HEK293 (cell line): ENCODE results near the gene RPS19BP1.

Source experiments
- CTCF ChIA-PET: fragments of 350-600 bp; formaldehyde crosslinking; extraction: SDS; loops from one replicate; lab custom pipeline; 2021; ENCODE audit warnings: antibody characterized with exemption; lab: Yijun Ruan, JAX
- POLR2A ChIA-PET: fragments of 300-600 bp; formaldehyde crosslinking; extraction: SDS; loops from one replicate; lab custom pipeline; 2020; ENCODE audit warnings: antibody characterized with exemption, inconsistent platforms; lab: Yijun Ruan, JAX
- H3K27ac ChIP-seq: fragments of 200-500 bp; sonication (Bioruptor generic); 2 replicates; pipeline ENCODE4 v1.5.1; 2014; ENCODE audit warnings: low read depth, low read length, control low read depth, inconsistent platforms; ENCODE audit errors: extremely low read depth
- H3K36me3 ChIP-seq, 2 experiments: fragments of 200-500 bp in 1 of 2; sonication (Bioruptor generic) in 1 of 2; 1 replicate in 1 of 2; 2 replicates in 1 of 2; pipeline ENCODE4 v1.5.1; 2014 to 2017; ENCODE audit warnings: inconsistent platforms in 2 of 2, low read length in 2 of 2; ENCODE audit not compliant: control insufficient read depth in 2 of 2, insufficient read depth in 1 of 2
- H3K4me1 ChIP-seq: fragments of 200-500 bp; sonication (Bioruptor generic); 2 replicates; pipeline ENCODE4 v1.5.1; 2014; ENCODE audit warnings: mild to moderate bottlenecking, low read length, inconsistent platforms; ENCODE audit not compliant: control insufficient read depth, insufficient read depth
- H3K4me3 ChIP-seq: 2 replicates; pipeline ENCODE4 v1.5.1; 2011; ENCODE audit warnings: low read depth, mild to moderate bottlenecking, control low read depth, low read length, moderate library complexity
- H3K9me3 ChIP-seq: fragments of 200-500 bp; sonication (Bioruptor generic); 2 replicates; pipeline ENCODE4 v1.5.1; 2014; ENCODE audit warnings: low read depth, low read length, inconsistent platforms; ENCODE audit not compliant: control insufficient read depth, insufficient read depth
- CTCF ChIP-seq: fragments of 450-650 bp; formaldehyde crosslinking; IDR thresholded peaks from 2 replicates; pipeline ENCODE4 v1.5.1; 2016; ENCODE audit warnings: missing biosample characterization, missing genetic modification characterization
- GLIS1 ChIP-seq: fragments of 450-650 bp; formaldehyde crosslinking; IDR thresholded peaks from 2 replicates; pipeline ENCODE4 v1.5.1; 2016; ENCODE audit warnings: missing biosample characterization, missing genetic modification characterization
- GLIS2 ChIP-seq: fragments of 450-650 bp; formaldehyde crosslinking; IDR thresholded peaks from 2 replicates; pipeline ENCODE4 v1.5.1; 2016; ENCODE audit warnings: missing biosample characterization, missing genetic modification characterization
- IKZF3 ChIP-seq: fragments of 450-650 bp; IDR thresholded peaks from 2 replicates; pipeline ENCODE4 v1.5.0; 2018; ENCODE audit warnings: missing biosample characterization, mild to moderate bottlenecking, missing genetic modification characterization, moderate library complexity
- ZBTB17 ChIP-seq: fragments of 450-650 bp; formaldehyde crosslinking; IDR thresholded peaks from 2 replicates; pipeline ENCODE4 v1.5.1; 2016; ENCODE audit warnings: missing biosample characterization, missing genetic modification characterization
- ZFP3 ChIP-seq: fragments of 450-650 bp; formaldehyde crosslinking; IDR thresholded peaks from 2 replicates; pipeline ENCODE4 v1.5.1; 2016; ENCODE audit warnings: low read depth, missing biosample characterization, missing genetic modification characterization
- ZIC2 ChIP-seq: fragments of 450-650 bp; formaldehyde crosslinking; IDR thresholded peaks from 2 replicates; pipeline ENCODE4 v1.5.1; 2016; ENCODE audit warnings: missing biosample characterization, missing genetic modification characterization
- ZNF292 ChIP-seq: fragments of 450-650 bp; formaldehyde crosslinking; IDR thresholded peaks from 2 replicates; pipeline ENCODE4 v1.5.1; 2016; ENCODE audit warnings: low read depth, missing biosample characterization, missing genetic modification characterization, borderline replicate concordance
- ZNF335 ChIP-seq: fragments of 450-650 bp; formaldehyde crosslinking; conservative IDR thresholded peaks from 2 replicates; pipeline ENCODE4 v1.5.1; 2016; ENCODE audit warnings: missing biosample characterization, missing genetic modification characterization
- ZNF341 ChIP-seq: fragments of 450-650 bp; formaldehyde crosslinking; IDR thresholded peaks from 2 replicates; pipeline ENCODE4; 2016; ENCODE audit warnings: low read depth, missing biosample characterization, missing genetic modification characterization
- ZNF354C ChIP-seq: fragments of 450-650 bp; formaldehyde crosslinking; IDR thresholded peaks from 2 replicates; pipeline ENCODE4 v1.5.1; 2016; ENCODE audit warnings: missing biosample characterization, missing genetic modification characterization, low read depth, borderline replicate concordance
- ZNF571 ChIP-seq: fragments of 450-650 bp; formaldehyde crosslinking; IDR thresholded peaks from 2 replicates; pipeline ENCODE4 v1.5.0; 2017; ENCODE audit warnings: missing biosample characterization, missing genetic modification characterization
- ZNF580 ChIP-seq: fragments of 450-650 bp; formaldehyde crosslinking; IDR thresholded peaks from 2 replicates; pipeline ENCODE4 v1.5.1; 2016; ENCODE audit warnings: missing biosample characterization, missing genetic modification characterization
- ZNF600 ChIP-seq: fragments of 450-650 bp; formaldehyde crosslinking; IDR thresholded peaks from 2 replicates; pipeline ENCODE4 v1.5.1; 2016; ENCODE audit warnings: missing biosample characterization, missing genetic modification characterization
- ZNF629 ChIP-seq: fragments of 450-650 bp; formaldehyde crosslinking; IDR thresholded peaks from 2 replicates; pipeline ENCODE4 v1.5.1; 2017; ENCODE audit warnings: missing biosample characterization, missing genetic modification characterization
- ZNF677 ChIP-seq: fragments of 450-650 bp; IDR thresholded peaks from 2 replicates; pipeline ENCODE4 v1.5.0; 2018; ENCODE audit warnings: missing biosample characterization, mild to moderate bottlenecking, missing genetic modification characterization, moderate library complexity
- ZNF701 ChIP-seq: fragments of 450-650 bp; formaldehyde crosslinking; IDR thresholded peaks from 2 replicates; pipeline ENCODE4 v1.5.1; 2016; ENCODE audit warnings: missing biosample characterization, missing genetic modification characterization
- ZNF707 ChIP-seq: fragments of 450-650 bp; formaldehyde crosslinking; IDR thresholded peaks from 2 replicates; pipeline ENCODE4 v1.5.1; 2016; ENCODE audit warnings: missing biosample characterization, missing genetic modification characterization
- TF ChIP-seq, protein P1 (sequence below): fragments of 450-650 bp; formaldehyde crosslinking; IDR thresholded peaks from 2 replicates; pipeline ENCODE4 v1.5.1; 2017; ENCODE audit warnings: missing biosample characterization, mild to moderate bottlenecking, missing genetic modification characterization, moderate library complexity
- TF ChIP-seq, protein P2 (sequence below): fragments of 450-650 bp; formaldehyde crosslinking; IDR thresholded peaks from 2 replicates; pipeline ENCODE4 v1.5.1; 2017; ENCODE audit warnings: missing biosample characterization, missing genetic modification characterization
- TF ChIP-seq, protein P3 (sequence below): fragments of 450-650 bp; formaldehyde crosslinking; conservative IDR thresholded peaks from 2 replicates; pipeline ENCODE4 v1.5.1; 2016; ENCODE audit warnings: low read depth, missing biosample characterization, missing genetic modification characterization
- TF ChIP-seq, protein P4 (sequence below): fragments of 450-650 bp; formaldehyde crosslinking; IDR thresholded peaks from 2 replicates; pipeline ENCODE4 v1.5.1; 2016; ENCODE audit warnings: missing biosample characterization, missing genetic modification characterization, borderline replicate concordance

RPS19BP1 gene

GRCh38 chr22:39496131-39496838 is 36.3 kb downstream of the RPS19BP1 start:
- Histone ChIP-seq H3K27ac (no peak overlapping the region), H3K9me3 (no peaks in the 10 kb centered on the region), H3K4me3 (no peak overlapping the region), H3K36me3 (no peaks in the 10 kb centered on the region), H3K4me1 (peaks cover 4% of the 10 kb centered on the region)
- POLR2A ChIA-PET: interaction anchor here (0.8 to 2.0 kb wide), 8 partner anchors 20 to 176 kb away, joined by 3 to 20 read pairs (median 9); partner anchors contain the start of genes ATF4 and RPL3
- CTCF ChIA-PET: interaction anchor here (0.5 to 10.7 kb wide), 41 partner anchors 9 to 992 kb away, joined by 3 to 380 read pairs (median 4); partner anchors contain the start of genes RPS19BP1 and TAB1
- TF ChIP-seq, protein P1, sequence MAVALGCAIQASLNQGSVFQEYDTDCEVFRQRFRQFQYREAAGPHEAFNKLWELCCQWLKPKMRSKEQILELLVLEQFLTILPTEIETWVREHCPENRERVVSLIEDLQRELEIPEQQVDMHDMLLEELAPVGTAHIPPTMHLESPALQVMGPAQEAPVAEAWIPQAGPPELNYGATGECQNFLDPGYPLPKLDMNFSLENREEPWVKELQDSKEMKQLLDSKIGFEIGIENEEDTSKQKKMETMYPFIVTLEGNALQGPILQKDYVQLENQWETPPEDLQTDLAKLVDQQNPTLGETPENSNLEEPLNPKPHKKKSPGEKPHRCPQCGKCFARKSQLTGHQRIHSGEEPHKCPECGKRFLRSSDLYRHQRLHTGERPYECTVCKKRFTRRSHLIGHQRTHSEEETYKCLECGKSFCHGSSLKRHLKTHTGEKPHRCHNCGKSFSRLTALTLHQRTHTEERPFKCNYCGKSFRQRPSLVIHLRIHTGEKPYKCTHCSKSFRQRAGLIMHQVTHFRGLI (tag by site-specific recombination): no peak
- TF ChIP-seq ZNF600 (tag by site-specific recombination): 0 out of 2 replicates have a peak, but pooled peaks have one; percentile 13
- peak; percentile 58 for TF ChIP-seq IKZF3
- TF ChIP-seq ZNF335 (tag by site-specific recombination): 0 out of 2 replicates have a peak, but pooled peaks have one; percentile 16
- TF ChIP-seq GLIS2: no peak
- TF ChIP-seq, protein P2, sequence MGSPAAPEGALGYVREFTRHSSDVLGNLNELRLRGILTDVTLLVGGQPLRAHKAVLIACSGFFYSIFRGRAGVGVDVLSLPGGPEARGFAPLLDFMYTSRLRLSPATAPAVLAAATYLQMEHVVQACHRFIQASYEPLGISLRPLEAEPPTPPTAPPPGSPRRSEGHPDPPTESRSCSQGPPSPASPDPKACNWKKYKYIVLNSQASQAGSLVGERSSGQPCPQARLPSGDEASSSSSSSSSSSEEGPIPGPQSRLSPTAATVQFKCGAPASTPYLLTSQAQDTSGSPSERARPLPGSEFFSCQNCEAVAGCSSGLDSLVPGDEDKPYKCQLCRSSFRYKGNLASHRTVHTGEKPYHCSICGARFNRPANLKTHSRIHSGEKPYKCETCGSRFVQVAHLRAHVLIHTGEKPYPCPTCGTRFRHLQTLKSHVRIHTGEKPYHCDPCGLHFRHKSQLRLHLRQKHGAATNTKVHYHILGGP: peak; percentile 55; the same call in 1 of the 2 replicates
- TF ChIP-seq ZNF292 (tag by site-specific recombination): no peak
- no peak for TF ChIP-seq ZNF354C
- no peak for TF ChIP-seq GLIS1 (tag by site-specific recombination)
- TF ChIP-seq ZNF677 (tag by site-specific recombination): no peak
- no peak for TF ChIP-seq ZFP3
- TF ChIP-seq ZIC2 (tag by site-specific recombination): no peak
- peak; percentile 66 for TF ChIP-seq ZBTB17 (tag by site-specific recombination)
- peak; percentile 69 for TF ChIP-seq CTCF (tag by site-specific recombination)
- no peak for TF ChIP-seq ZNF571 (tag by site-specific recombination)
- TF ChIP-seq ZNF629 (tag by site-specific recombination): no peak
- TF ChIP-seq ZNF701: peak; percentile 99
- no peak for TF ChIP-seq ZNF707
- TF ChIP-seq, protein P3, sequence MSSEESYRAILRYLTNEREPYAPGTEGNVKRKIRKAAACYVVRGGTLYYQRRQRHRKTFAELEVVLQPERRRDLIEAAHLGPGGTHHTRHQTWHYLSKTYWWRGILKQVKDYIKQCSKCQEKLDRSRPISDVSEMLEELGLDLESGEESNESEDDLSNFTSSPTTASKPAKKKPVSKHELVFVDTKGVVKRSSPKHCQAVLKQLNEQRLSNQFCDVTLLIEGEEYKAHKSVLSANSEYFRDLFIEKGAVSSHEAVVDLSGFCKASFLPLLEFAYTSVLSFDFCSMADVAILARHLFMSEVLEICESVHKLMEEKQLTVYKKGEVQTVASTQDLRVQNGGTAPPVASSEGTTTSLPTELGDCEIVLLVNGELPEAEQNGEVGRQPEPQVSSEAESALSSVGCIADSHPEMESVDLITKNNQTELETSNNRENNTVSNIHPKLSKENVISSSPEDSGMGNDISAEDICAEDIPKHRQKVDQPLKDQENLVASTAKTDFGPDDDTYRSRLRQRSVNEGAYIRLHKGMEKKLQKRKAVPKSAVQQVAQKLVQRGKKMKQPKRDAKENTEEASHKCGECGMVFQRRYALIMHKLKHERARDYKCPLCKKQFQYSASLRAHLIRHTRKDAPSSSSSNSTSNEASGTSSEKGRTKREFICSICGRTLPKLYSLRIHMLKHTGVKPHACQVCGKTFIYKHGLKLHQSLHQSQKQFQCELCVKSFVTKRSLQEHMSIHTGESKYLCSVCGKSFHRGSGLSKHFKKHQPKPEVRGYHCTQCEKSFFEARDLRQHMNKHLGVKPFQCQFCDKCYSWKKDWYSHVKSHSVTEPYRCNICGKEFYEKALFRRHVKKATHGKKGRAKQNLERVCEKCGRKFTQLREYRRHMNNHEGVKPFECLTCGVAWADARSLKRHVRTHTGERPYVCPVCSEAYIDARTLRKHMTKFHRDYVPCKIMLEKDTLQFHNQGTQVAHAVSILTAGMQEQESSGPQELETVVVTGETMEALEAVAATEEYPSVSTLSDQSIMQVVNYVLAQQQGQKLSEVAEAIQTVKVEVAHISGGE (tag by site-specific recombination): no peak
- TF ChIP-seq ZNF580 (tag by site-specific recombination): no peak
- TF ChIP-seq ZNF341 (tag by site-specific recombination): 0 out of 2 replicates have a peak, but pooled peaks have one; percentile 15
- TF ChIP-seq, protein P4, sequence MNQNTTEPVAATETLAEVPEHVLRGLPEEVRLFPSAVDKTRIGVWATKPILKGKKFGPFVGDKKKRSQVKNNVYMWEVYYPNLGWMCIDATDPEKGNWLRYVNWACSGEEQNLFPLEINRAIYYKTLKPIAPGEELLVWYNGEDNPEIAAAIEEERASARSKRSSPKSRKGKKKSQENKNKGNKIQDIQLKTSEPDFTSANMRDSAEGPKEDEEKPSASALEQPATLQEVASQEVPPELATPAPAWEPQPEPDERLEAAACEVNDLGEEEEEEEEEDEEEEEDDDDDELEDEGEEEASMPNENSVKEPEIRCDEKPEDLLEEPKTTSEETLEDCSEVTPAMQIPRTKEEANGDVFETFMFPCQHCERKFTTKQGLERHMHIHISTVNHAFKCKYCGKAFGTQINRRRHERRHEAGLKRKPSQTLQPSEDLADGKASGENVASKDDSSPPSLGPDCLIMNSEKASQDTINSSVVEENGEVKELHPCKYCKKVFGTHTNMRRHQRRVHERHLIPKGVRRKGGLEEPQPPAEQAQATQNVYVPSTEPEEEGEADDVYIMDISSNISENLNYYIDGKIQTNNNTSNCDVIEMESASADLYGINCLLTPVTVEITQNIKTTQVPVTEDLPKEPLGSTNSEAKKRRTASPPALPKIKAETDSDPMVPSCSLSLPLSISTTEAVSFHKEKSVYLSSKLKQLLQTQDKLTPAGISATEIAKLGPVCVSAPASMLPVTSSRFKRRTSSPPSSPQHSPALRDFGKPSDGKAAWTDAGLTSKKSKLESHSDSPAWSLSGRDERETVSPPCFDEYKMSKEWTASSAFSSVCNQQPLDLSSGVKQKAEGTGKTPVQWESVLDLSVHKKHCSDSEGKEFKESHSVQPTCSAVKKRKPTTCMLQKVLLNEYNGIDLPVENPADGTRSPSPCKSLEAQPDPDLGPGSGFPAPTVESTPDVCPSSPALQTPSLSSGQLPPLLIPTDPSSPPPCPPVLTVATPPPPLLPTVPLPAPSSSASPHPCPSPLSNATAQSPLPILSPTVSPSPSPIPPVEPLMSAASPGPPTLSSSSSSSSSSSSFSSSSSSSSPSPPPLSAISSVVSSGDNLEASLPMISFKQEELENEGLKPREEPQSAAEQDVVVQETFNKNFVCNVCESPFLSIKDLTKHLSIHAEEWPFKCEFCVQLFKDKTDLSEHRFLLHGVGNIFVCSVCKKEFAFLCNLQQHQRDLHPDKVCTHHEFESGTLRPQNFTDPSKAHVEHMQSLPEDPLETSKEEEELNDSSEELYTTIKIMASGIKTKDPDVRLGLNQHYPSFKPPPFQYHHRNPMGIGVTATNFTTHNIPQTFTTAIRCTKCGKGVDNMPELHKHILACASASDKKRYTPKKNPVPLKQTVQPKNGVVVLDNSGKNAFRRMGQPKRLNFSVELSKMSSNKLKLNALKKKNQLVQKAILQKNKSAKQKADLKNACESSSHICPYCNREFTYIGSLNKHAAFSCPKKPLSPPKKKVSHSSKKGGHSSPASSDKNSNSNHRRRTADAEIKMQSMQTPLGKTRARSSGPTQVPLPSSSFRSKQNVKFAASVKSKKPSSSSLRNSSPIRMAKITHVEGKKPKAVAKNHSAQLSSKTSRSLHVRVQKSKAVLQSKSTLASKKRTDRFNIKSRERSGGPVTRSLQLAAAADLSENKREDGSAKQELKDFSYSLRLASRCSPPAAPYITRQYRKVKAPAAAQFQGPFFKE (tag by site-specific recombination): no peak
